ENCODE data around the gene TTC31.

Gene TTC31

GRCh38 chr2:74488643-74489481 is 6.0 kb downstream of the TTC31 start:
- DNase-seq, result no peak

DNA sequence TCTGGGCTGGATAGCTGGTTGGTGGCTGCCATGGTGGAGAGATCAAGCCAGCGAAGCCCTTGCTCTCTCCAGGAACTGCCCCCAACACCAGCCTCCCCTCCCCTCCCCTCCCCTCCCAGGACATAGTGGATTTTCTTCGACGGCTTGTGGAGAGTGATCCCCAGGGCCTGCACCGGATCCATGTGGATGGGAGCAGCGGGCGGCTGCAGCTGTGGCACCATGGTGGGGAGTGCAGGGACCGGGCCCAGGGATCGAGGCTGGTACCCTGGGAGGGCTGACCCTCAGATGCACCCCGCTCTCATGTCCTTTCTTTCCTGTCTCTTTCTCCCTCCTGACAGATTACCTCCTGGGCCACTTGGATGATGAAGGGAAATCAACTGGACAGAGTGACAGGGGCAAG is 7.0 kb downstream of the TTC31 start:
- DNase-seq, result no peak

DNA sequence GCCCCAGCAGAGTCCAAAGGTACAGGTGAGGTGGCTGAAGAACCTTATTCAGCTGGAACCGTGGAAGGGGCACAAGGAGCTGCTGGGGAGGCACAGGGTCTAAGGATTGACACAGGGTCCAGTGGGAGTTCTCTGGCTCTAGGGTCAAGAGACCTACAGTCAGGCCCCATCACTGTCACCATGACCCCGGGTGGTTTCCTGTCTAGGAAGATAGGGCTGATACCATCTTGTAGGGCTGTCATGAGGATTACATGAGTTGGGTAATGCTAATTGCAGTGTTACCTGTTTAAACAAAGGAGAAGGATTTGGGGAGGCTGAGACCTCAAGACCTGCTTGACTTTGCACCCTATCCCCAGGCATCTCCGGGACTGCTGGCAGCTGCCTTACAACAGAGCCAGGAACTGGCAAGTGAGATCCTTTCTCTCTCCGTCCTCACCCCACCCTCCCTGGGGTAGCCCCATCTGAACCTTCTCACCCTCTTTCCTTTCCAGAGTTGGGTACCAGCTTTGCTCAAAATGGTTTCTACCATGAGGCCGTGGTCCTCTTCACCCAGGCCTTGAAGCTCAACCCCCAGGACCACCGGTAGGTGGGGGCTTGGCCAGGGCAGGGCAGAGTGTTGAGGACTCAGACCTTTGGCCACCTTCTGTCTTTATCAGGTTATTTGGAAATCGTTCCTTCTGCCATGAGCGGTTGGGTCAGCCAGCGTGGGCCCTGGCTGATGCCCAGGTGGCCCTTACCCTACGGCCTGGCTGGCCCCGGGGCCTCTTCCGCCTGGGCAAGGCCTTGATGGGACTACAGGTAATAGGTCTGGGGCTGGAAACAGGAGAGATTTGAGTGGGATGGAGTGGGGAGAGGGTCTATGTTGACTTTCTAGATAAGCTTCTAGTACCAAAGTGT is 9.0 kb downstream of the TTC31 start:
- DNase-seq, result no peak

DNA sequence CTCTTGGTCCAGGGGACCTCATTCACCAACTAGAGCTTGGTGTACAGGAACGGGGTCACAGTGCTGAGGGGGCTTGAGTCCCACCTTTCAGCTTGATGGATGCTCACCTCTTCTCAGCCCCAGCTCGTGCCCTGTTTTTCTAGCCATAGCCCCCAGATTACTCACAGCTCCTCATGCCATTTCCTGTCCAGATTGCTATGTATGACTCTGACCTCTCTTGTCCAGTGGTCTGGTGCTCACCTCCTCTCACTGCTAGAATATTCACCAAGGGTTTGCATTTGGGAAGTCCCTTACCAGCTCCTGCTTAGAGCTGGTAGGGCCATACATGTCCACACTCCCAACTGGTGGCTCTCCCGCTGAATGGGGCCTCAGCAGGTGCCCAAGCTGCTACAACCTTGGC is 10.7 kb downstream of the TTC31 start:
- DNase-seq, result no peak

- no peak for DNase-seq
Measured at GRCh38 chr2:74495440-74495839, 12.6 kb downstream of the TTC31 start.

DNA sequence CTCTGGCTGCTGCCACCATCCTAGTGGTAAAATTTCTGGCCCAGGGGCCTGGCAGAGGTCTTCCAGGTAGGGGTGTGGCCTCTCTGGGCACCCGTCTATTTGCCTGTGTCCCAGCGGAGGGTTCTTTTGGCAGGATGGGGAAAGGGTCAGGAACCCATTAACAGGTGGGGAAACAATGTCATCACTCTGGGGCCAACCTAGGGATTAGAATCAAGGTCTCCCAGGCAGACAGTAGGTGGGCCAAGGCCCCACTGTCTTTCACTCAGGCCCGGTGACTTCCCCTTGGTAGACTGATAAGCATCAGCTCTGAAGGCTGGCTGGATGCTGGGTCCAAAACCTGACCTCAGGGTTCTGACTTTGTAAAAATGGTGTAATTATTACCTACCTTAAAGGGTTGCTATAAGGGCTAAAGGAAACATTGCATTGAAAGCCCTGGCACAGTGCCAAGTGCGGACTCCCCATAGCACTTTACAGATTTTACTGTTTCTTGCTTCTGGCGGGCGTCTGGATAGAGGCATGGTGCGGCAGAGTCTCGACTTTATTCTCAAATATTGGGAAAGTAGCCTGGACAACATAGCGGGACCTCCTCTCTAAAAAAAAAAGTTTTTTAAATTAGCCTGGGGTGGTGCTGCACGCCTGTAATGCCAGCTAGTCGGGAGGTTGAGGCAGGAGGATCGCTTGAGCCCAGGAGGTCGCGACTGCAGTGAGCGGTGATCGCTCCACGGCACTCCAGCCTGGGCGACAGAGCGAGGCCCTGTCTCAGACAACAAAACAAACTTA is 14.3 kb downstream of the TTC31 start:
- DNase-seq, result no peak

- no peak for DNase-seq
Measured at GRCh38 chr2:74497777-74498499, 15.1 kb downstream of the TTC31 start.

GRCh38 chr2:74498500-74499266 is 15.8 kb downstream of the TTC31 start:
- DNase-seq, result no peak

DNA sequence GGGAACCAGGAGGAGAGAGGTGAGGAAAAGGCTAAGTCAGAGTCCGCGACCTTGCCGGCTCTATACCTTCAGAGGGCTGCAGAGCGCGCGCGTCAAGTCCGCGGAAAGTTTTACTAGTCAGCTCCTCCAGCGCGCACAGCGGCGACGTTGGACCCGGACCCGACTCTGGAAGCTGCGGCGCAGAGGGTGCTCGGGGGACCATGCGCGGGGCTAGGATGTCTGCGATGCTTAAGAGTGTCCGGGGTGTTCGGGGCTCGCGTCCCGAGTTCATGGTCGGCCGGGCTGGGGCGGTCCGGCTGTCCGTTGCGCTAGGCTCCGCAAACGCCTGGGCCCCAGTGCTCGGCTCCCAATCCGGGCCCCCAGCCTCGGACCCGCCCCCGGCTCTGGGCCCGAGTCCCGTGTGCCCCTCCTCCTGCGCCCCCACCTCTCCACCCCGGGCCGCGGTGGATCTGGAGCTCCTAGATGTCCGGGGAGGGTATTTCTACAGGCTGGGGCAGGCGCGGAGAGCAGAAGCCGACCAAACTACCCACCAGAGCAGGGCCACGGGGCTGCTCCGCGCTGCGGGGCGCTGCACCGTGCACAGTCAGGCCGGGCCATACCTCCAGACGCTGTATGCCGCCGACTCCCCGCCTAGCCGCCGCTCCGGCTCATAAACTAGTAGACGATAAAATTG is 16.5 kb downstream of the TTC31 start, which contains the start of gene LBX2:
Gene LBX2 (minus strand): TSS at position 337 of the 673 bp plus-strand sequence. CDS start 66 bp downstream, at position 271.
- DNase-seq, result no peak

GRCh38 chr2:74499940-74500577 is 17.2 kb downstream of the TTC31 start:
- DNase-seq, result no peak

DNA sequence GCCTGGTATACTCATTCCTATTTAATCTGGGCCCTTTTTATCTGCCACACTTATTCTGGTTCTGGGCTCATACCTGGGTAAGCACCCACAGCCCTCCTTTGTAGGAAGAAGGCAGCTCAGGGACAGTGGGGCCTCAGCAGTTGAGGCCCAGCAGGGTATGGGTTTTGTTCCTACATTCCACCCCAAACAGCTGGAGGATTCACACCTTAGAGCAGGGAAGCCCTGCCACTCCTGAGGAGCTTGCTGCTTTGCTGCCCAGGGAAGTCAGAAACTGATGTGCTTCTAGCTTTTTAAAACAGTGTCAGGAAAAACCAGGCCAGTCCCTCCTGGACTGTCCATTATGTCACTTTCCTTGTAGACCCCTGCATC is 17.7 kb downstream of the TTC31 start:
- DNase-seq, result no peak

- DNase-seq, result no peak
Measured at GRCh38 chr2:74501335-74502071, 18.6 kb downstream of the TTC31 start.

GRCh38 chr2:74502147-74502719 is 19.4 kb downstream of the TTC31 start:
- no peak for DNase-seq

- DNase-seq, result no peak
Measured at GRCh38 chr2:74502720-74503505, 20.0 kb downstream of the TTC31 start.

- DNase-seq, result no peak
Measured at GRCh38 chr2:74503506-74504475, 20.9 kb downstream of the TTC31 start.

DNA sequence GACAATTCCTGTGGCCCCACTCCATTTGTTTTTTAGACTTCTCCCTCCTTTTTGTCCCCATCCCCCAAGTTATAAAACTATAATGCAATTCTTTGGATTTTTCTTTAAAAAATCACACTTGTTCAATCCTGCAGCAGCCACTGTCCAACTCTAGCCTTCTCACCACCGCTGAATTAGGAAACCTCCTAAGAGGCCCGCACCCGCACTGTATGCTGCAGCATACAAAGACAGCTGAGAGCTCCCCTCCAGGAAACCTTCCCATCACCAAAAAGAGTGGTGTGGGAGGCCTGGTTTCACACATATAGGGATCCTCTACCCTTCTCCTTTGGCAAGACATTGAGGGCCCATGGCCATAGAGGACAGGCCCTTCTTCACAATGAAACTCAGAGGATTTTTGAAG is 21.7 kb downstream of the TTC31 start:
- no peak for DNase-seq
